Measurements from ENCODE around the gene AKT2. TPM values are rescaled to one million over a fixed set of nuclear protein-coding genes. Genes with fewer than 3 reads are reported as not detected.

AKT2 gene
- total RNA-seq, 1 donor from 2014 or later = 103 TPM

DNA sequence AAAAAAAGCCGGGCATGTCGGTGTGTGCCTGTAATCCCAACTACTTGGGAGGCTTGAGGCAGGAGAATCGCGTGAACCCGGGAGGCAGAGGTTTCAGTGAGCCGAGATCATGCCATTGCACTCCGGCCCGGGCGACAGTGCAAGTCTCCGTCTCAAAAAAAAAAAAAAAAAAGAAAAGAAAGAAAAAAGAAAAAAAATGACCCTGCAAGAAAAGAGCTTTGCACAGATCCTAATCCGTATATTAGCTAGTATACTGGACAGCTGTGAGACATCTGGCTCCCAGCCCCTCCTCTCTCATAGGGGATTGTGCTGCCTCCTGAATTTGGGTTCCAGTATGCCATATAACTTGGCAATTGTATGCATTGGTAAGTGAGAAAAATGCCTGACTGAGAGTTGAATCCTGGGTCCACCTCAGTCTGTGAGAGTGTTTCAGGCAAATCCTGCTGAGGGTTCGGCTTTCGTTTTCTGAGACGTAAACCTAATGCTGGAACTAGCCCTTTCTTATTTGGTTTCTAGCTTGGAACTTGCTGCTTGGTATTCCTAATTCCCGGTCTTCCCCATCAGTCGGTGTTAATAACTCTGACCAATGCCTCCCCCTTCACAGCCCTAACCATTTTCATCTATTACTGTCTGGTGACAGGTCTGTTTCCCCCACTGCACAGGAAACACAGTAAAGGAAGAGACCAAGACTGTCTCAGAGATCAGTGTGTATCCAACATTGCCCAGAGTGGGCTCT lies 1.3 kb upstream of the AKT2 start:
- TF ChIP-seq, protein P1, sequence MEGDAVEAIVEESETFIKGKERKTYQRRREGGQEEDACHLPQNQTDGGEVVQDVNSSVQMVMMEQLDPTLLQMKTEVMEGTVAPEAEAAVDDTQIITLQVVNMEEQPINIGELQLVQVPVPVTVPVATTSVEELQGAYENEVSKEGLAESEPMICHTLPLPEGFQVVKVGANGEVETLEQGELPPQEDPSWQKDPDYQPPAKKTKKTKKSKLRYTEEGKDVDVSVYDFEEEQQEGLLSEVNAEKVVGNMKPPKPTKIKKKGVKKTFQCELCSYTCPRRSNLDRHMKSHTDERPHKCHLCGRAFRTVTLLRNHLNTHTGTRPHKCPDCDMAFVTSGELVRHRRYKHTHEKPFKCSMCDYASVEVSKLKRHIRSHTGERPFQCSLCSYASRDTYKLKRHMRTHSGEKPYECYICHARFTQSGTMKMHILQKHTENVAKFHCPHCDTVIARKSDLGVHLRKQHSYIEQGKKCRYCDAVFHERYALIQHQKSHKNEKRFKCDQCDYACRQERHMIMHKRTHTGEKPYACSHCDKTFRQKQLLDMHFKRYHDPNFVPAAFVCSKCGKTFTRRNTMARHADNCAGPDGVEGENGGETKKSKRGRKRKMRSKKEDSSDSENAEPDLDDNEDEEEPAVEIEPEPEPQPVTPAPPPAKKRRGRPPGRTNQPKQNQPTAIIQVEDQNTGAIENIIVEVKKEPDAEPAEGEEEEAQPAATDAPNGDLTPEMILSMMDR (IDR thresholded peaks at IDR 0.05) = no peak
- Histone ChIP-seq H3K4me3 (peak overlapping the region; percentile 78), H3K9me3 (no peaks in the 10 kb centered on the region), H3K27me3 (no peaks in the 10 kb centered on the region), H3K36me3 (no peaks in the 10 kb centered on the region), H3K27ac (peak overlapping the region; percentile 98), H3K4me1 (peaks cover 25% of the 10 kb centered on the region)
- intact Hi-C loops (cut with DNase I) = no loop called here
- ATAC-seq (no peak), DNase-seq (no peak)

DNA sequence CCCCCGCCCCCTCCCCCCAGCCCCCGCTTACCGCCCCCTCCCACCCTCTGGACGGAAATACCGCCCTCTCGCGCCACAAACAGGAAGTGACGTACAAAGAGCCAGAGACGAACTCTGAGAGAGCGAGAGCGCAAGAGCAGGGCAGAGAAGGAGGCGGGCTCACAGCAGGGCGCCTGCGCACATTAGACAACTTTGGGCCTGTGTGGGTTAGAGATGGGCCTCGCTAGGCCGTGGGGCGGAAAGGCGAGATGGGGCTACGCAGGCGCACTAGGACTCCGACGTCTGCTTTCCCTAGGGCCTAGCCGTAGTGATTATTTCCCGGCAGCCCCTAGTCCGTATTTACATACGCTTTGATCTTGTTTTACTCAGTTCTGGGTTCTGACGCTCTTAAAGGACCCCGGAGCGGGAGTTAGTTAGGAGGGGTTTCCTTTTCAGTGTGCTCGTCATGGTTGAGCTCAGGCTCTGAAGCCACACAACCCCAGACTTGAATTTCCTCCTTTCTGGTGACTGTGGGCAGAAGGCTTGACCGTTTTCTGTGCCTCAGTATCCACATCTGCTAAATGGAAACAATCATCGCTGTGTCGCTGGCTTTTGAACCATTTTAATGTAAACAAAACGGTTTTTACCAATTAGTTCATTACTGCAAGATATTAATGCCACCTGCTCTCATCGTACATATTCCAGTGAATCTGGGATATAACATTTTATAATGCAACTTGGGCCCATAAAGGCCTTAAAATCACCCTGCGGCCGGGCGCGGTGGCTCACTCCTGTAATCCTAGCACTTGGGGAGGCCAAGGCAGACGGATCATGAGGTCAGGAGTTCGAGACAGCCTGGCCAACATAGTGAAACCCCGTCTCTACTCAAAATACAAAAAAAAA lies 449 bp upstream of the AKT2 start:
- ATAC-seq (peak; percentile 96), DNase-seq (peak; percentile 99)
- no peaks in the 10 kb centered on the region for H3K27me3 ChIP-seq
- H3K9me3 ChIP-seq = no peaks in the 10 kb centered on the region
- TF ChIP-seq, protein P1 (IDR thresholded peaks at IDR 0.05) = no peak
- peak overlapping the region; percentile 98 for H3K27ac ChIP-seq
- H3K4me3 ChIP-seq = peak overlapping the region; percentile 78
- no peaks in the 10 kb centered on the region for H3K36me3 ChIP-seq
- intact Hi-C loops (cut with DNase I) = no loop called here
- peaks cover 32% of the 10 kb centered on the region for H3K4me1 ChIP-seq

DNA sequence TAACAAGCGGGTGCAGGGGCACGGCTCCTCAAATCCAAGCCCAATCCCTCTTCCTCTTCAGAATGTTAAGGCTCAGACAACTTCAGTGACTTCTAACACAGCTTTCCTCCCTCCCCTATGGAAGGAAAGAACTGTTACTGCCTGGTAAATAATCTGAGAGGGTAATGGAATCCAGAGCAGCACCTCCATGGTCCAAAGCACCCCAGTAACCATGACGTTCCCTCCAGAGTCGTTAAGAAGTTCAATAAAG lies 969 bp downstream of the AKT2 start:
- ATAC-seq (no peak), DNase-seq (no peak)
- H3K27ac ChIP-seq = peak overlapping the region; percentile 98
- H3K9me3 ChIP-seq = no peaks in the 10 kb centered on the region
- TF ChIP-seq, protein P1 (IDR thresholded peaks at IDR 0.05) = no peak
- no peaks in the 10 kb centered on the region for H3K27me3 ChIP-seq
- intact Hi-C loops (cut with DNase I) = no loop called here
- no peaks in the 10 kb centered on the region for H3K36me3 ChIP-seq
- H3K4me1 ChIP-seq = peaks cover 45% of the 10 kb centered on the region
- peak overlapping the region; percentile 78 for H3K4me3 ChIP-seq

DNA sequence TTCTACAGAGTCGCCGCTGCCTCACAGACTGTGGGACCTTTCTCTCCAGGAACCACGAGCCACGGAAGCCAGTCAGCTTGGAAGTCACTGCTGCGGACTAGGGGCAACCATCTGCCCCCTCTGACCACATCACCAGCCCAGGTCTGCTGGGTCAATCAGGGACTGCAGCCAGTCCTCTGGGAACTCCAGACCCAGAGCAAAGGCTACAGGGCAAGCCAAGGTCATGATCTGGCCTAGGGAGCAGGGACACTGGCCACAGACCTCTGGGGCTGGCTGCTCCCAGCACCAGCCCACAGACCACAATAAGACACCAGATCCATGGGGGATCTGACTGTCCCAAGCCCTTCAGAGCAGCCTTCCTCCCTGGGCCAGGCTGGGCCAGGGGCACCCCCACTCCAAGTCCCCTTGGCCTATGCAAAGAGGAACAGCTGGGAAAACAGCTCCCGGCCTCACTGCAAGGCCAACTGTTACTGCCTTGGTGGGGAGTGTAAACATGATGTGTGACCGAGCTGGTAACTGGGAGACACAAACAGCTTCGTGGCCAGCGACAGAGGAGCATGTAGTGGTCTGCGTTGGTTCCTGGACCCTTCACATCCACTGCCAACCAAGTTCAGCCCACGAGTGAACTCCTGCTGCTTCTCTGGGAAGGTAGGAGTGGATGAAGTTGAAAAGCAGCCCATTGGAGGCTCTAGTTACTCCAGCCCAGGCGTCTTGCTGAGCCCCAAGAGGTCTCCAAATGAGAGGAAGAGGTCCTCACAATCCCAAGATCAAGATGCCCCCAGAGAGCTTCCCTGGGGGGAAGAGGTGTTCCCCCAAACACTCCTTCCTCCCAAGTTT lies 1.5 kb downstream of the AKT2 start:
- peak overlapping the region; percentile 98 for H3K27ac ChIP-seq
- H3K4me3 ChIP-seq = peak overlapping the region; percentile 78
- H3K4me1 ChIP-seq = peaks cover 46% of the 10 kb centered on the region
- TF ChIP-seq, protein P1 (IDR thresholded peaks at IDR 0.05) = no peak
- no peaks in the 10 kb centered on the region for H3K36me3 ChIP-seq
- no peaks in the 10 kb centered on the region for H3K27me3 ChIP-seq
- H3K9me3 ChIP-seq = no peaks in the 10 kb centered on the region
- intact Hi-C loops (cut with DNase I) = no loop called here
- ATAC-seq = no peak
- DNase-seq = no peak

DNA sequence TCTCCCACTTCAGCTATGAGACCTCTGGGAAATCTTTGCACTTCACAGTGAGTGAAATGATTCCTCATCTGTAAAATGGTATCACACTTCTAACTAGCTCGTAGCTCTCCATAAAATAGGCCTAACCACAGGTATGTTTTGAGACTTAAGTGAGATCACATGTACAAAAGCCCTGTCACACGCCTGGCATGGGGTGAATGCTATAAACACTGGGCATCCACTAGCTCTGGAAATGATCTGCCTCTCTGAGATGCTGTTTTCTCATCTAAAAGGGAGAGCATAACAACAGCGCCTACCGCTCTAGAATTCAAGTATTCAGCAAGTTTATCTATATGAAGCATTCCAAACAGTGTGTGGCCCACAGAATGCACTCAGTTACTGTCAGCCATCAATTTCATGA lies 2.2 kb downstream of the AKT2 start:
- no peaks in the 10 kb centered on the region for H3K9me3 ChIP-seq
- no peak for ATAC-seq
- no peaks in the 10 kb centered on the region for H3K27me3 ChIP-seq
- H3K27ac ChIP-seq = peak overlapping the region; percentile 98
- intact Hi-C loops (cut with DNase I) = no loop called here
- TF ChIP-seq, protein P1 (IDR thresholded peaks at IDR 0.05) = no peak
- DNase-seq = no peak
- H3K4me3 ChIP-seq = no peak overlapping the region
- H3K36me3 ChIP-seq = no peaks in the 10 kb centered on the region
- H3K4me1 ChIP-seq = peaks cover 52% of the 10 kb centered on the region
